Measurements from ENCODE around the gene NUBPL. TPM values are rescaled to one million over a fixed set of nuclear protein-coding genes. Genes with fewer than 3 reads are reported as not detected.
A peak's percentile ranks its signal among the peaks of the same experiment; 100 is the strongest.
"Not testable (repeated sequence)": the region's sequence is repeated elsewhere in the genome, so short reads cannot be mapped to it uniquely, and the experiment has no call there.

Gene NUBPL
- polyA plus RNA-seq, 3 donors = 17.2 to 18.1 (median 17.6) TPM

DNA sequence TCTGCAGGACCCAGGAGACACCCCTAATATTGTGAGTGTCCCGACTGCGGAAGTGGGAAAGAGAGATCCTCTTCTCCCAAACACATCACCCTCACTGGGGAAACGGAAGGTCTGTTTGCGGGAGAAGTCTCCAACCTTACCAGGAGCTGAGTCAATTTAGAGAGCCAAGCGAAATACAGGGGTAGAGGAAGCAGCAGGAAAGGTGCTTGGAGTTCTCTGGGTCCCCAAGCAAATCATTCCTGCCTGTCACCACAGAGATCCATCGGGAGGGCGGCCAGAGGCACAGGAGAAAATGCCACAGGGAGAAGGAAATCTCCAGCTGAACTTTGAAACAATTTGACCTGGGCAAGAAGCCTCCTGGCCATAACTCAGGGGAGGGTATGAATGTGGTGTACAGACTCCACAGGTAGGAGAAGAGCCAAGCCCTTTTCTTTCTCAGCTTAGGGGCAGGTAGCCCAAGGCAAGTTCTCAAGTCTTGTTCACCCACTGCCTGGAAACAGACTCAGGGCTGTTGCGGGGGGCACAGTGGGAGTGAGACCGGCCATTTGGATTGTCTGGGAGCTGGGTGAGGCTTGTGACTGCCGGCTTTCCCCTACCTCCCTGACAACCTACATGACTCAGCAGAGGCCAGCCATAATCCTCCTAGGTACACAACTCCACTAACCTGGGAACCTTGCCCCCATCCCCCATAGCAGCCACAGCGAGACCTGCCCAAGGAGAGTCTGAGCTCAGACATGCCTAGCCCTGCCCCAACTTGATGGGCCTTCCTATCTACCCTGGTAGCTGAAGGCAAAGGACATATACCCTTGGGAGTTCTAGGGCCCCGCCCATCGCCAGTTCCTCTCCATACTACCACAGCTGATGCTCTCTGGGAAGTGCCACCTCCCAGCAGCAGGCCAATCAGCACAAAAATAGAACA, 304.0 kb downstream of the NUBPL start:
- DNase-seq (ENCODE audit: low read depth in 3 of 3, low spot score in 2 of 3) = no peak

DNA sequence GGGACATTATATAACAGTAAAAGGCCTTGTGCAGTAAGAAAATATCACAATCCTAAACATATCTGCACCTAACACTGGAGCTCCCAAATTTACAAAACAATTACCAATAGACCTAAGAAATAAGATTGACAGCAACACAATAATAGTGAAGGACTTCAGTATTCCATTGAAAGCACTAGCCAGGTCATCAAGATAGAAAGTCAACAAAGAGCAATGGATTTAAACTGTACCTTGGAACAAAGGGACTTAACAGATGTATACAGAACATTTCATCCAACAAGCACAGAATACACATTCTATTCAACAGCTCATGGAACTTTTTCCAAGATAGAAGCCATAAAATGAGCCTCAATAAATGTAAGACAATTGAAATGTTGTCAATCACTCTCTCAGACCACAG, 306.4 kb downstream of the NUBPL start:
- DNase-seq (ENCODE audit: low read depth in 3 of 3, low spot score in 2 of 3) = no peak

DNA sequence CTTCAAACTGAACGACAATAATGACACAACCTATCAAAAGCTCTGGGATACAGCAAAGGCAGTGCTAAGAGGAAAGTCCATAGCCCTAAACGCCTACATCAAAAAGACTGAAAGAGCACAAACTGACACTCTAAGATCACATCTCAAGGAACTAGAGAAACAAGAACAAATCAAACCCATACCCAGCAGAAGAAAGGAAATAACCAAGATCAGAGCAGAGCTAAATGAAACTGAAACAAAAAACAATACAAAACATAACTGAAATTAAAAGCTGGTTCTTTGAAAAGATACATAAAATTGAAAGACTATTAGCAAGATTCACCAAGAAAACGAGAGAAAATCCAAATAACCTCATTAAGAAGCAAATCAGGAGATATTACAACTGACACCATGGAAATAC, 306.9 kb downstream of the NUBPL start:
- DNase-seq (ENCODE audit: low read depth in 3 of 3, low spot score in 2 of 3) = not testable (repeated sequence)

DNA sequence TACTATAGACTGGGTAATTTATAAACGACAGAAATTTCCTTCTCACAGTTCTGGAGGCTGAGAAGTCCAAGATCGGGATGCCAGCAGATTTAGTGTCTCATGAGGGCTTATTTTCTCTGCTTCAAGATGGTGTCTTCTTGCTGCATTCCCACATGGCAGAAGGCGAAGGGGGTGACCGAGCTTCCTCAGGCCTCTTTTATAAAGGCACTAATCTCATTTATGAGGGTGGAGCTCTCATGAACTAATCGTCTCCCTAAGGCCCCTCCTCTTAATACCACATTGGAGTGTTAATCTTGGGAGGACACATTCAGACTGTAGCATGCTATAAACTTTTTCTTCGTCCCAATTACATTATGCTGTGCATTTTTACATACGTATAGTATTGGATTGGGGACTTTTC, 315.5 kb downstream of the NUBPL start:
- no peak for DNase-seq (ENCODE audit: low read depth in 3 of 3, low spot score in 2 of 3)

DNA sequence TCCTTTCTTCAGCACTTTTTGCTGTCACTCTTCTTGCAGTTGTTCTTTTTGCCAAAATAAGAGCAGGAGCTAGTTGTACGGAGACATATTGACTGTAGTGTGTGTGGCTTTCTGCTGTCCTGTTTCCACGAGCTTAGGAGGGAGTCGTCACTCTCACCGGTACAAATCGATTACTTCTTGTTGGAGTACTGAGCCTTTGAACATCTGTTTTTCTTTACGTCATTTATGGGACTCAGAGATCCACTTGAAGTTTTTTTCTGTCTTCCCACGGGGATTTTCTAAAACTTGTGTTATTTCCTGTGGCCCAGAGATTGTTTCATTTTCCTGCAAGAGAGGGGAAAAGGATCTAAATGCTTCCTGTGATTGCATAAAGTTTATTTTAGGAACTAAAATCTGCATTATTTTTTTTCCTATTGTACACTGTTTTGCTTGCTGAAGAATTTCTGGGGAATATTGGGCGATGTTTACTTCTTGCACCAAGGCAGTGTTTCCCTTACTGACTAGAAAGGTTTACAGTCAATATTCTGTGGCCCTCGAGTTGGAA, 316.1 kb downstream of the NUBPL start:
- no peak for DNase-seq (ENCODE audit: low read depth in 3 of 3, low spot score in 2 of 3)

DNA sequence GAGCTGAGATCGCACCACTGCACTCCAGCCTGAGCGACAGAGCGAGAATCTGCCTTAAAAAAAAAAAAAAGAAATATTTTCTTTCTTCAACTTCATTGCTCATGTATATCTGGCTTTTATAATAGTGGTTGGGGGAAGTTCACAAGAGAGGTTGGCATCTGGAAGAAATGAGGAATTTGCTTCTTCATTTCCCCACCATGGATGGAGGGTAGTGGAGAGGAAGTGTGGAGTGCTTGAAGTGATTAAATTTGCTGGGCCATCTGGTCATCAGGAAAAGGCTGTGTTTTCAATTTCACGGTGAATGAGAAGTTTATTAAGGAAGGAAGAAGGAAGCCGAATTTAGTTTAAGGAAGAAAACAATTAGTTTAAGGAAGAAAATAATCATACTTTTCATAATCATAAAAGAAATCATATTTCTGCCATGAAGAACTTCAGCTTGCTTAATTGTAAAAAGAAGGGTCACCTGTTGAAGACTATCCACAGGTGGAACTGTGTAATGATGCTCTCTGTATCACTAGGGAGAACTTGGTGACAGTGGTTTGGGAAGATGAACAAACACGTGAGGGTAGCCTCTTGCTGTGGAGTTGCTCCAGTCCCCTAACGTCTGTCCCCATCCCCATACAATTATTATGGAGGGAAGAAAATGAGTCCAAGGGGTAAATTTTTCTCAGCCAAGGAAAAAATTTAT, 318.6 kb downstream of the NUBPL start:
- no peak for DNase-seq (ENCODE audit: low read depth in 3 of 3, low spot score in 2 of 3)

DNA sequence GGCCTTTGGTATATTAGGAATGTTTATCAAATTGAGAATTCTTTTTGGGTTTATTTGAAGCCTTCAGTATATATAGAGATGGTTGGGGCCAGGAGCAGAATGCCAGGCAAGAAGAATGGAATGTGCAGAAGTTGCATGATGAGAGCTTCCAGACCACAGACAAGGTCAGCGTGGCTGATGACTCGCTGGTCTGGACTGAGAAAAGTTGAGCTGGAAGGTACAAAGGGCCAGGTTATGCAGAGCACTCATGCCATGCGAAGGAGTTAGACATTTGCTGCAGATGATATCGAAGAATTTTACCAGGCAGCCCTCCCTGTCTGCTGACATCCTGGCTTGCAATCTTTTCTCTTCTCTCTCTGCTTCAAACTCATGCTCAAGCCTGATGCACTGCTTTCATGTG, 319.7 kb downstream of the NUBPL start:
- DNase-seq (ENCODE audit: low read depth in 3 of 3, low spot score in 2 of 3) = no peak

DNA sequence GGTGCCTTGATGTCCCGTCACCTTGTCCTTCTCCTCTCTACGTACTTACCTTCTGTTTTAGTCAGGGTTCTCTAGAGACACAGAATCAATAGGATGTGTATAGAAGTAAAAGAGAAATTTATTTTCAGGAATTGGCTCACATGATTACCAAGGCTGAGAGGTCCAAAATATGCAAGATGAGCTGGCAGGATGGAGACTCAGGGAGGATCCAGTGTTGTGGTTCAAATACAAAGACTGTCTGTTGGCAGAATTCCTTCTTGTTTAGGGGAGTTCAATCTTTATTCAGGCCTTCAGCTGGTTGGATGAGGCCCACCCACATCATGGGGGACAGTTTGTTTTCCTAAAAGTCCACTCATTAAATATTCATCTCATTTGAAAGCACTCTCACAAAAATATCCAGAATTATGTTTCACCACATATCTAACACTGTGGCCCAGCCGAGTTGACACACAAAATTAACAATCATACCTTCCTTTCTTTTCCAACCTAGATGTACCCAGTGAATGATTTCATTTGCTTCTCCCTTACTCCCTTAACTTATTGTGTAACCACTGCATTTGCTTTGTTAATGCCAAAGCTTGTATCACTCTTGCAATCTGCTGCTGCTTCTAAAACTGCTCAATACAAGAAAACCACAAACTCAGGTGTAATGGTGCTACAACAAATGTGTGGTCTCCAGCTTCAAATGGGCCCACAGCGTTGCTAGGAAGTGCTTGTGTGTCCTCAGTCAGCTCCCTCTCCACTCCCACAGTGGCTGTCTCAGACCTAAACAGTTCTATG, 320.5 kb downstream of the NUBPL start:
- DNase-seq (ENCODE audit: low read depth in 3 of 3, low spot score in 2 of 3) = no peak

DNA sequence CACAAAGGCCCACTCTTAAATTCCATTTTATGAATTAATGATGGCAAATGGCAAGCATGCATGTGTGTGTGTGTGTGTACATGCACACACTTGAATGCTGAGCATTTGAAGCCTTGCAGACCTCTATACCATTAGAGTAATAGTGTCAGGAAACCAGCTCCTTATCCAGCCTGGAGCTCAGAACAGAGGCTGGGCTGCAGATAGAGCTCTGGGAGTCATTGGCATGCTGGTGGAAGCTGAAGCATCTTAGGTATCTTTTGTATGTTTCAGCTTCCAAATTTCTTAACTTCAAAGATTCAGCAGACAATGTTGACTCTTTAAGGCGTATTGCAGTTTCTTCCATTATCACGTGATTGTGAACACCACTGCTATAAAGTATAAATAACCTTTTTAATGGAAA, 323.0 kb downstream of the NUBPL start:
- DNase-seq (ENCODE audit: low read depth in 3 of 3, low spot score in 2 of 3) = no peak

DNA sequence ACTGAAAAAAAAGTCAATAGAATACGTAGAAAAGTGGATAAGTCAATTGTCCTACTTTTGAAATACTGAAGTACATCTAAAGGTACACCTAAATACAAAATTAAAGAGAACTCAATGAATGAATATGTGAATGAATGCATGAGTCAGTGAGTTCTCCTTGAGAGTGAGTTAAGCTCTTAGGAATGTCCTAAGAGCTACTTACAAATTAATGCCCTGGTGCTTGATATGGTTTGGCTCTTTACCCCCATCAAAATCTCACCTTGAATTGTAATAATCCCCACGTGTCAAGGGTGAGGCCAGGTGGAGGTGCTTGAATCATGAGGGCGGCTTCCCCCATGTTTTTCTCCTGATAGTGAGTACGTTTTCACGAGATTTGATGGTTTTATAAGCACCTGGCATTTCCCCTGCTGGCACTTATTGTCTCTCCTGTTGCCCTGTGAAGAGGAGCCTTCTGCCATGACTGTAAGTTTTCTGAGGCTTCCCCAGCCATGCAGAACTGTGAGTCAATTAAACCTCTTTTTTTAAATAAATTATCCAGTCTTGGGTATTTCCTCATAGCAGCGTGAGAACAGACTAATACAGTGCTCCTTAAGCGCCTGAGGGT, 323.7 kb downstream of the NUBPL start:
- DNase-seq (ENCODE audit: low read depth in 3 of 3, low spot score in 2 of 3) = no peak

DNA sequence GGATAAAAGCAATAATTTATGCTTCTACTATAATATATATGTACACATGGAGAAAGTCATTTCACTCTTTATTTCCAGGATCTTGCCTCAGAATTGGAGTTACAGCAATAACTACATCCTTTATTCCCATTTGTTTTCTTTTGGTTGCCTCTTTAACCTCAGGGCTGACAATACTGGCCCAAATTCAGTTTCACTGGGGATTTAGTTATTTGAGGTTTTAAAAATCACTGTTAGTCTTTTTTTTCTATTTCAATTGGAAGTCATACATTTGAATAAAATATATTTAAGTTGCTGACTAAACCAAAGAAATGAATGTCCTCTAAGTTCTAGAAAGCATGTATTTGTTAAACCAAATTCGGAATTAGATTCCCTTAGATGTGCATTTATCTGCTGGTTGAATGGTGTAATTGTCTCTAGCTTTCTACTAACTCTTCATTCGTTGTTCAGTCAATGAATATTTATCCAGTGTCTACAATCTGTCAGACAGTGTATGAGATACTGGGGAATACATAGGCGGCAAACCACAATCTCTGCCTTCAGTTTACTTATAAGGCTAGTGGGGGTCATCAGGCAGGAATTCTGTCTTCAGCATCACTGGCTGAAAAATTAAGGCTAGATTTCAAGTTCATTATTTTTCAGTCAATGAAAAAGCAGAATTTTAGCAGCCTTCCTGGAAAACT, 325.1 kb downstream of the NUBPL start:
- no peak for DNase-seq (ENCODE audit: low read depth in 3 of 3, low spot score in 2 of 3)

DNA sequence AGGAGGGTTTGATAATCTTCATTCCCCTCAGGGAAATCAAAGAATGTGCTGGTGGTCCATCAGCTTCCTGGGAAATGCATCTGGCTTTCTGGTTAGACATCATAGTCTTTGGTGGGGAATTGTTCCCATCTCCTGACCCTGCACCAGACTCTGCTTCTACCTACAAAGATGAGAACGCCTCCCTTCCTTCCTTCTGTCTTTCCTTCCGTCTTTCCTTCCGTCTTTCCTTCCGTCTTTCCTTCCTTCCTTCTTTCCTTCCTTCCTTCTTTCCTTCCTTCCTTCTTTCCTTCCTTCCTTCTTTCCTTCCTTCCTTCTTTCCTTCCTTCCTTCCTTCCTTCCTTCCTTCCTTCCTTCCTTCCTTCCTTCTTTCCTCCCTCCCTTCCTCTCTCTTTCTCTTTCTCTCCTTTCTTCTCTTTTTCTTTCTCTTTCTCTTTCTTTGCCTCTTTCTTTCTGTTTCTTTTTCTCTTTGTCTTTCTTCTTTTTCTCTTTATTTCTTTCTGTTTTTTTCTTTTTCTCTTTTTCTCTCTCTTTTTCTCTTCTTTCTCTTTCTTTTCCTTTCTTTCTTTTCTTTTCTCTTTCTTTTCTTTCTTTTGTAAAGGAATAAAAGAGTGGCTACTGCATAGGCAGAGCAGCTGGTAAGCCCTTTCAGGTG, 326.9 kb downstream of the NUBPL start:
- no peak for DNase-seq (ENCODE audit: low read depth in 3 of 3, low spot score in 2 of 3)

DNA sequence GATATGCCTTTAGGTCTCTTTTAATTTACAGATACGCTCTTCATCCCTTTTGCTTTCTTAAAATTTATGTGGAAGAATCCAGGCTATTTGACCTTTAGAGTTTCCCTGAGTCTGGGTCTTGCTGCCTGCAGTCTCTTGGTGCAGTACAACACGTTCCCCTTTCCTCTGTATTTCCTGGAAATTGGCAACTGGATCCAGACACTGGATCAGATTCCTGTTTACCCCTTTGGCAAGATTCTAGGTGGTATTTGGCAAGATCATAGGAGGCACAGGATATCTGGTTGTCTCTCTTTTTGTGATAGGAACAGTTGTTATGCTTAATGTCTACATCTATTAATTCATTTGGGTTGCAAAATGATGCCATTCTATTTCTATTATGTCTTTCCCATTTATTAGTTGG, 328.1 kb downstream of the NUBPL start:
- DNase-seq (ENCODE audit: low read depth in 3 of 3, low spot score in 2 of 3) = no peak

DNA sequence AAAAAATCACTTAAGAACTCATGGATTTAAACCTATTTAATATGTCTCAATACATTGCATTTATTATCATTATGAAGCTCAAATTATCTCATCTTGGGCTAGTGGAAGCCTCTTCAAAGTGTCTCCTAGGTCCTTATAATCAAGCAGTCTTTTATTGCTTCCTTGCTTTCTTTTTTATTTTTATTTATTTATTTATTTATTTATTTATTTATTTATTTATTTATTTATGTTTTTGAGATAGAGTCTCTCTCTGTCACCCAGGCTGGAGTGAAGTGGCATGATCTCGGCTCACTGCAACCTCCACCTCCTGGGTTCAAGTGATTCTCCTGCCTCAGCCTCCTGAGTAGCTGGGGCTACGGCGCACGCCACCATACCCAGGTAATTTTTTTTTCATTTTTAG, 329.0 kb downstream of the NUBPL start:
- not testable (repeated sequence) for DNase-seq (ENCODE audit: low read depth in 3 of 3, low spot score in 2 of 3)

DNA sequence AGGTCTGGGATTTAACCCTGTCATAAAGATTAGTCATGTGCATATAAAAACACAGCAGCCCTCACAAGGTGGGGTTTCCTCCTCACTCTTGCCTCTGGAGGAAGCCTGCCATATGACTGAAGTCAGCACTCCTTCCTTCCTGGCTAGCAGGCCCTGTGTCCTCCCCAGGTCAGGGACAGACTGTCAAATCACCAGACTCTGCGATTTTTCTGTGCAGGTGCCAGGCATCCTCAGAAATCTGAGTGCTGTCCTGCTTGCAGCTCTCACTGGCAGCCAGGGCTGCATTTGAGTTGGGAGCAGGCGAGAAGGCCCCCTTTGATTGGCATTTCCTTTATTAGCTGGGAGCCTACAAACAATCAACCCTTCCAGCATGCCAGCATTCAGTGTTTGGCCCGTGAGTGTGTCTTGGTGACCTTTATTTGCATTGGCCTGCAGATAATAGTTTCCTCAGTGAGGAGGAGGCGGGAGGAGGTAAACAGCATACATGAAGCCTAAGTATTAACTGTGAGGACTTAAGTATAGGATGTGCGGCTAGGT, 332.1 kb downstream of the NUBPL start:
- no peak for DNase-seq (ENCODE audit: low read depth in 3 of 3, low spot score in 2 of 3)

DNA sequence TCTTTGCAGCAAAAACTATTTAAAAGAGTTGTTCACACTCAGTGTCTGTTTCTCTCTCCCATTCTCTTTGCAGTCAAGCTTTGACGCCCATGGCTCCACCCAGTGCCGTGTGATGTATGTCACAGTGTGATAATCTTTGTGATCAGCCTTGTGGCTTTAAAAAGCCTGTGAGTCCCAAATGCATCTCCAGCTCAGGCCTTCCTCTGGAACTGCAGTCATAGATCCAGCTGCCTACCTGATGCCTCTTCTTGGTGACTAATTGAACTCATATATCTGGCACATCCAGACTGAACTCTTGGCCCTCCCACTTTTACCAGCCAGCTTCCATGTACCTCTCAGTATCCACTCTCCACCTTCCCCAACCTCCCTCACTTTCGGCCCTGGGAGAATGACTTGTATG, 333.1 kb downstream of the NUBPL start:
- DNase-seq (ENCODE audit: low read depth in 3 of 3, low spot score in 2 of 3) = no peak

DNA sequence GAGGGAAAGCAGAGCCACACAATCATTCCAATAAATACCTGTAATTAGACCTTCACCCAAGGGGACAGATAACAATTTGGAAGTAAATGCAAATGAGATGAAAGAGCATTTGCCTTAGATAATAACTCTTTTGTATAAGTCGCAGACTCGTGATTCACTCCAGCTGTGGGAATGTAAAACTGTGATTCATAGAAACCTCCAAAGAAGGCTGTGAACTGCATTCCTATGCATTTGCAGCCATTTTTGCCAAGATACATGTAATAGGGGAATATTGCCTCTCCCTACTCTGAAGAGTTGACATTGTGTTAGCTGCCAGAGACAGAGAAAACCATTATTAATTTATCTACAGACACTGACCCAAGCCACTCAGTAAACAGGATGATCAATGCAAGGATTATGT, 334.0 kb downstream of the NUBPL start:
- peak in 1 of 3 donors; percentile 23 for DNase-seq (ENCODE audit: low read depth in 3 of 3, low spot score in 2 of 3)

DNA sequence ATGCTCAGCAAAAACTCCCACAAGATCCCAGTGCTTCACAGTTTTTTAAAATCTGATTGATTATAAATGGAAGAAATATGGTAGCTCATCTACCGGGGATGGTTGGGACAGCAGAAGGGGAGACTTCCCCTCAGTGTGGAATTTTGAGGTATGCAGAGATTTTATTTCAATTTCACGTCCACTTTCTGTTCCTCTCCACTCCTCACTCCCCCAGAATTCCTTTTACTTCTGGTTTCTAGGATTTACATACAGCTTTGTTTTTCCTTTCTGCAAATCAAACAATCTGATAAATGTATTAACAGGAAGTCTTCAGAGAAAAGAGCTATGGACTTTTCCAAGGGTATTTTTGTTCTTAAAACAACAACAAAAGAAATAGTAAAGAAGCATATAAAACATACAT, 334.4 kb downstream of the NUBPL start:
- no peak for DNase-seq (ENCODE audit: low read depth in 3 of 3, low spot score in 2 of 3)

DNA sequence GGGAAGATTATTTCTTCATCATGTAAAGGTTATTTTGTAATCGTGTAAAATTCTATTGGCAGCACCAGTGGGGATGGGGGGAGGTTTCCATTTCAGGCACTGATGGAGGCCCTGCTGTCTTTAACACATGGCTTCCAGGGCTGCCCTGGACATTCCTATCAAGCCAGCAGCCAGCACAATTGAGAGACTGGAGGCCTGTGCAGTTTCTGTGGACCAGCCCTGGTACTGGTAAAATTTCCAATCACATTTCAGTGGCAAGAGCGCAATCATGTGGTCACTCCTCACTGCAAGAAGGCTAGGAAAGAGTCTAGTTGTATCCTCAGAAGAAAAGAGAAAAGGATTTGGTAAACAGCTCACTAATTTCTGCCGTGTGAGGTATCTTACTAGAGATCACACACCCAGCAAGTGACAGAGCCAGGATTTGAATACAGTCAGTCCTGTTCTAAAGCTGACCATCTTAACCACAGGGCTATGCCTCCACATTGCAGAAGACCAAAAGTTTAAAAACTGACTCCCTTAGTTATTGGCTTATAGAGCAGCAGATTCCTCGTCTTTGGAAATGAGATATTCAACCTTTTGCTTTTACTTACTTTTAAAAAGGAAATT, 336.5 kb downstream of the NUBPL start:
- DNase-seq (ENCODE audit: low read depth in 3 of 3, low spot score in 2 of 3) = no peak
